PC-9 (cell line): ENCODE results near the gene PRPF8.
"Not testable (repeated sequence)": the region's sequence is repeated elsewhere in the genome, so short reads cannot be mapped to it uniquely, and the experiment has no call there.

Experiments
- EZH2 ChIP-seq: fragments of 200-600 bp; sonication (generic); IDR thresholded peaks from 2 replicates; pipeline ENCODE4 v1.8.0; 2017; ENCODE audit warnings: antibody characterized with exemption, low read depth
- TF ChIP-seq, protein P1 (sequence below): fragments of 200-600 bp; sonication (generic); conservative IDR thresholded peaks from 2 replicates; pipeline ENCODE4 v1.6.1; 2017; ENCODE audit warnings: mixed run types, antibody characterized with exemption, mild to moderate bottlenecking, moderate library complexity

DNA sequence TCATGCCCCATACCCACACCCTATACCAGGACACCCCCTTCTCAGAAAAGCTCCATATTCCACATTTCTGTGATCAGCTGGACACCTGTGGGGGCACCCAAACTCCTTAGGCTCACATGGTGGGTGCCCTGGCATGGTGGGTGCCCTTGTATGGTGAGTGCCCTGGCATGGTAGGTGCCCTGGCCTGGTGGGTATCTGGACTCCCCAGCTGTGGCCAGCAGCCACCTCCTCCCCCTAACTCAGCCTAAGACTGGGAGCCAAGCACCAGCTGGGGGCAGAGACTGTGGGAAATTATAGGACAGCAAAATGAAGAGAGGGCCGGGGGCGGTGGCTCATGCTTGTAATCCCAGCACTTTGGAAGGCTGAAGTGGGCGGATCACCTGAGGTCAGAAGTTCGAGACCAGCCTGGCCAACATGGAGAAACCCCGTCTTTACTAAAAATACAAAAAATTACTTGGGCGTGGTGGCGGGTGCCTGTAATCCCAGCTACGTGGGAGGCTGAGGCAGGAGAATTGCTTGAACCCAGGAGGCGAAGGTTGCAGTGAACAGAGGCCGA is 24.2 kb upstream of the PRPF8 start:
- TF ChIP-seq, protein P1, sequence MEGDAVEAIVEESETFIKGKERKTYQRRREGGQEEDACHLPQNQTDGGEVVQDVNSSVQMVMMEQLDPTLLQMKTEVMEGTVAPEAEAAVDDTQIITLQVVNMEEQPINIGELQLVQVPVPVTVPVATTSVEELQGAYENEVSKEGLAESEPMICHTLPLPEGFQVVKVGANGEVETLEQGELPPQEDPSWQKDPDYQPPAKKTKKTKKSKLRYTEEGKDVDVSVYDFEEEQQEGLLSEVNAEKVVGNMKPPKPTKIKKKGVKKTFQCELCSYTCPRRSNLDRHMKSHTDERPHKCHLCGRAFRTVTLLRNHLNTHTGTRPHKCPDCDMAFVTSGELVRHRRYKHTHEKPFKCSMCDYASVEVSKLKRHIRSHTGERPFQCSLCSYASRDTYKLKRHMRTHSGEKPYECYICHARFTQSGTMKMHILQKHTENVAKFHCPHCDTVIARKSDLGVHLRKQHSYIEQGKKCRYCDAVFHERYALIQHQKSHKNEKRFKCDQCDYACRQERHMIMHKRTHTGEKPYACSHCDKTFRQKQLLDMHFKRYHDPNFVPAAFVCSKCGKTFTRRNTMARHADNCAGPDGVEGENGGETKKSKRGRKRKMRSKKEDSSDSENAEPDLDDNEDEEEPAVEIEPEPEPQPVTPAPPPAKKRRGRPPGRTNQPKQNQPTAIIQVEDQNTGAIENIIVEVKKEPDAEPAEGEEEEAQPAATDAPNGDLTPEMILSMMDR, result not testable (repeated sequence)
- TF ChIP-seq EZH2, result not testable (repeated sequence)
